HG03103 (cell line): ENCODE data around the gene TPSD1.
"Not testable (repeated sequence)": the region's sequence is repeated elsewhere in the genome, so short reads cannot be mapped to it uniquely, and the experiment has no call there.

ENCODE experiments used
- ATAC-seq: cut with Tn5 transposase; IDR thresholded peaks from one replicate; pipeline ENCODE4 v1.9.1; 2021; ENCODE audit warnings: low read depth; ENCODE audit not compliant: unreplicated experiment

The TPSD1 gene

DNA sequence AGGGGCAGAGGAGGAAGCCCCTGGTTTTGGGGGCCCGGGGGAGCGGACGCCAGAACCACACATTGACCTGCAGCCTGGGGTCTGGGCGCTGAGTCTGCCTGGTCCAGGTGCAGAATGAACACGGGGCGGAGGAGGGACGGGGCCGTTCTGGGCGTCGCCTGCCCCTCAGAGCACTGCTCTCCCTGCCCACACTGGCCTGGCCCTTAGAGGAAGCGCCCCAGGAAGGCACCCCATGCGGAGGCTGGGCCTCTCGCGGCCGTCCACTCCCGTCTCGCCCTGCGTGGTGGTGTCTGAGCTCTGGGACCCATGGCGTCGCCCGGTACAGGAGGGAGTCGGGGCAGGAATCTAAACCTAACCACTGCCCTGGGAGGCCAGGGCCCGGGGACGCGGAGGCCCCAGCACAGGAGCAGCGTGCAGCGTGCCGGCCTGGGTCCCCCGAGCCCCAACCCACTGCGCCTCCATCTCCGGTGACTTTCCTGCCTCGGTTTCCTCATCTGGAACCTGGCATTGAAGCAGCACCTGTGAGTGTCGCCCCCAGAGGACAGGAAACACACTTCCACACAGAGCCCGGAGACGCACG, 4.3 kb downstream of the TPSD1 start:
- ATAC-seq = no peak

DNA sequence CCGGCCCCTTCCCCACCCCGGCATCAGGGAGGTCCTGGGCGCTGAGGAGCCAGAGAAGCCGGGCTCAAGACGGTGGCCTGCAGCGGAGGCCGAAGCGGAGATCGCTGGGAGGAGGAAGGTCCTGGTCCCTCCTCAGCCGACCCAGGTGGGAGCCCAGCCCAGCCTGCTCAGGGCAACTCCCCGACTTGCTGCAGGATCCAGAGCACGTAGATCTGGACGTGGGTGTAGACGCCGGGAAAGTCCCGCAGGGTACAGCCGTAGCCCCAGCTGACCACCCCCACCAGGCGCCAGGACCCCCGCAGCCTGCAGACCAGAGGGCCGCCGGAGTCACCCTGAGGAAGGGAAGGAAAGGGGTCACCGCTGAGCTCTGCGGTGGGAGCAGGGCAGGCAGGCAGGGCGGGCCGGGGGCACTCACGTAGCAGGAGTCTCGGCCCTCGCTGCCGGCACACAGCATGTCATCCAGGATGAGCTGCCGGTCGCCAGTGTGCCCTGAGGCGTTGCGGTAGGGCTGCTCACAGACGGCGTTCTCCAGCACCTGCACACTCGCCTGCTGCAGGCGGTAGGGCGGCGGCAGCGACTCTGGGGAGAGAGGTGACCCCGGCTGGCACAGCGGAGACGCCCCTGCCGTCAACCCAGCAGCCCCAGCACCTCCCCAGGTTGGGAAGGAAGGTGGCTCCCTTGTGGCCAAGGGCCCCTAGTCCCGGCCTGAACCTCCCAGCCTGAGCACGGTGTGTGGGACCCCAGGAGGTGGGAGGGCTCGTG, 5.4 kb downstream of the TPSD1 start:
- no peak for ATAC-seq

DNA sequence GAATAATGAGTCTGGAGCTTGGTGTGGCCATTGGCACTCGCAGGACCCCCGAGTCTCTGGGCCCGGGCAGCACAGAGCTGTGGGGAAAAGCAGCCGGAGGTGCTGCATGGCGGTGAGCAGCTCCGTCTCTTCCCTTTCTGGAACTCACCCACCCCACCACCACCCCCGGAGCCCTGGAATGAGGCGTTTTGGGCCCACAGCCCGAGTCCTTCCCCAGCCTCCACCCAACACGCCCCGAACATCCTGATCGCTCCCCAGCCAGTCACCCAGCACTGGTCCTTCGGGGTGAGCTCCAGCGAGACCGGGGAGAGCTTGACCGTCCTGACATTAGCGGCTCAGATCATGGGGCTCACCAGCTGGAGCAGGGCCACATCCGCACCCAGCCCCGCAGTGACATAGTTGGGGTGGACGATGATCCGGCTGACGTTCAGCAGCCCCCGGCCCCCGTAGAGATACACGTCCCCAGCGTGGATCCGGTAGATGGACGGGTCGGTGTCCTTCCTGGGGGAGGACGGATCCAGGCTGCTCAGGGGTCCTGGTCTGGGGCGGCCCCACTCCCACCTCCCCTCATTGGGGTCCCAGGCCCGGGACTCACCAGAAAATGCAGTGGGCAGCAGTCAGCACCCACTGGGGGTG, 6.5 kb downstream of the TPSD1 start:
- no peak for ATAC-seq

DNA sequence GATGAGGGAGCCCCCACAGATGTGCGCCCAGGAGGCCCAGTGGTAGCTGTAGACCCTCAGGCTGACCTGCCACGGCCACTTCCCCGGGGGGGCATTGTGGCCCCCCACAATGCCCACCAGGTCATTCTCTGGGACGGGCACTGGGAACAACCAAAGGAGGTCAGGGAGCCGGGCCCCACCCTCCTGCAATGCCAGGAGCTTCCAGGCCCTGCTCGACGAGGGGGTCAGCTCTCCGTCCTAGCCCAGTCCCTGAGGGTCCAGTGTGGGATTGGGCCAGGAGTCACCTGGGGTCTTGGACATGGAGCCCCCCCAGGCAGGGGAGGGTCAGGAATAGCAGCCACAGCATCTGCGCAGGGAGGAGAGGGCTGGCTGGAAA, 7.0 kb downstream of the TPSD1 start:
- ATAC-seq = no peak

DNA sequence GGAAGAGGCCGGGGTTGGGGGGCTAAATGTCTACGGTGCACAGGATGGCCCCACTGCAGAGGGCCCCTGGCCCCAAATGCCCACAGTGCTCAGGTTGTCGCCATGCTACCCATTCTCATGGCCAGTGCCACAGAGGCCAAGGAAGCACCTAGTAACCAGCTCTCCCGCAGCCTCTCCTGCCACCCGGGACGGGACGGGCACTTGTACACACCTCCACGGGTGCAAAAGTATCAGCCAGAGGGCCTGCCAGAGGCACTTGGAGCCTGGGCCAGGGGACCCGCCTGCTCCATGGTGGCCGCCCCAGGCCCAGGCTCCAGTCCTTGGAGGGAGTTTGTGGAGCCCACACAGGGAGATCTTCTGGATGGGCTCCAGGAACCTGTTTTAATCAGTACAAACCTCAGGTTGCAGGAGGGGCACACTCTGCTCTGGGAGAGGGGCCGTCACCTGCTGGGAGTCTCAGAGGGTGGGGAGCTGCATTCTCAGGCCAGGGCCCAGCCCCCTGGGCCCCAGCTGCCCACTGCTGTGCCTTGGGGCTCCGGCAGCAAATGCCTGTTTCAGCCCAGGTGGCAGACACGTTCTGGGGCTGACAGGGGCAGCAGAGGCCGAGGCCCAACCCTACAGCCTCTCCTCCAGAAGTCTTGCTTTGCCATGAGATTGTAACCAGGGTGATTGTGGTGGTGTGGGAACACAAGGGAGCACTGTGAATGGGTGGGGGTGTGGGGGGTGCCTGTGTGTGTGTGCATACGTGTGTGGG, 7.9 kb downstream of the TPSD1 start:
- no peak for ATAC-seq

DNA sequence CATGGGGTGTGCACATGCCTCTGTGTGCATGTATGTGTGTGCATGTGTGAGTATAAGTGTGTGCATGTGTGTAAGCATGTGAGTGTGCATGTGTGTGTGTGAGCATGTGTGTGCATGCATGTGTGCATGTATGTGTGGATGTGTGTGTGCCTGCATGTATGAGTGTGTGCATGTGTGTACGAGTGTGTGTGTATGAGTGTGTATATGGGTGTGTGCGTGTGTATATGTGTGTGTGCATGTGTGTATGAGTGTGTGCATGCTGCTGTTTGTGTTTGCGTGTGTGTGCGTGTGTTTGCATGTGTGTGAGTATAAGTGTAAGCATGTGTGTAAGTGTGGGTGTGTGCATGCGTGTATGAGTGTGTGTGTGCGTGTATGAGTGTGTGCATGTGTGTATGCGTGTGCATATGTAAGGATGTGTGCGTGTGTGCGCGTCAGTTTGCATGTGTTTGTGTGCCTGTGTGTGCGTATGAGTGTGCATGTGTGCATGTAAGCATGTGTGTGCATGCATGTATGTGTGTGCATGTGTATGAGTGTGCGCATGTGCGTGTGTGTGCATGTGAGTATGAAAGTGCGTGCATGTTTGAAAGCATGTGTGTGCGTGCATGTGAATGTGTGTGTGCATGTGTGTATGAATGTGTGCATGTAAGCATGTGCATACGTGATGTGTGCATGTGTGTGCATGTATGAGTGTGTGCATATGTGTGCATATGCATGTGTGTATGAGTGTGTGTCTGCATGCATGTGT, 8.6 kb downstream of the TPSD1 start:
- no peak for ATAC-seq

DNA sequence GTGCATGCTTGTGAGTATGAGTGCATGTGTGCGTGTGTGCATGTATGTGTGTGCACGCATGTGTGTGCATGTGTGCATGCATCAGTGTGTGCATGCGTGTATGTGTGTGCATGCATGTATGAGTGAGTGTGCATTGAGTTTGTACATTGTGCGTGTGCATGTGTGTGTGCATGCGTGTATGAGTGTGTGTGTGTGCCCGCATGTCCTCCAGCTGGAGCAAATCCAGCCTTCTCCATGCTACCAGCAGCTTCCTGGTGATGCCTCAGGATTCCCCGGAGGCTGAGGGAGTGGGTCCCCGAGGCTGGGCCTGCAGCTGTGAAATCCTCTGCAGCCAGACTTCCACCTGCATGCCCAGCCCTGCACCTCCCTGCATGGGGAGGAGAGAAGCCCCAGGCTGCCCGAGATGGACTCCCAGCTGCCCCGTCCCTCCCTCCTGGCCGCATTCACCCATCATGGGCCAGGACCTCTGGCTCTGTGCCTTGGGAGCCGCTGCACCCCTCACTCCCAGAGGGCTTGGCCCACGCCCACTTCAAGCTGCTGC, 9.3 kb downstream of the TPSD1 start:
- no peak for ATAC-seq

DNA sequence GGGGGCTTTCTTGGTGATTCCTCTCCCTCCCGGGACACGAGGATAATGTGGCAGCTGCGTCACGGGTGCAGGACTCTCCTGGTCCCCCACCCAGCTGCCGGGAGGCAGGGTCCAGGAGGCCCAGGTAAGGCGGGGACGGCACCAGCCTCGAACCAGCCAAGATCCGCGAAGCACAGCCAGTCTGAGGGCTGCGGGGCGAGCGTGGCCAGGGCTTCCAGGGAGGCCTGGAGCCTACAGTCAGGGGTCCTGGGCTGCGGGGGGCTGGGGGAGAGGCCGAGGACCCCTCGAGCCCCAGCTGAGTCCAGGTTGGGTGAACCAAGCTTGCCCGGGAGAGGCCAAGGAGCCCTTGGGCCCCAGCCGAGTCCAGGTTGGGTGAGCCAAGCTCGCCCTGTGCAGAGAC, 10.0 kb downstream of the TPSD1 start:
- ATAC-seq = no peak

DNA sequence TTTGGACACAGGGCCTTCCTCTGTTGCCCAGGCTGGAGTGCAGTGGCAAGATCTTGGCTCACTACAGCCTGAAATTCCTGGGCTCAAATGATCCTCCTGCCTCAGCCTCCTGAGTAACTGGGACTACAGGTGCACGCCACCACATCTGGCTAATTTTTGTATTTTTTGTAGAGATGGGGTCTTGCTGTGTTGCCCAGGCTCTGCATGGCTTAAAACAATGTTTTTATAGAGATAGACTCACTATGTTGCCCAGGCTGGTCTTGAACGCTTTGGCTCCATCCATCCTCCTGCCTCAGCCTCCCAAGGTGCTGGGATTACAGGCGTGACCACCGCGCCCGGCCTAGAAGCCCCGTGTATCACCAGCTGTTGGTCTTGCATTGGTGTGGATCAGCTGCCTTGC, 13.5 kb downstream of the TPSD1 start:
- ATAC-seq = not testable (repeated sequence)

DNA sequence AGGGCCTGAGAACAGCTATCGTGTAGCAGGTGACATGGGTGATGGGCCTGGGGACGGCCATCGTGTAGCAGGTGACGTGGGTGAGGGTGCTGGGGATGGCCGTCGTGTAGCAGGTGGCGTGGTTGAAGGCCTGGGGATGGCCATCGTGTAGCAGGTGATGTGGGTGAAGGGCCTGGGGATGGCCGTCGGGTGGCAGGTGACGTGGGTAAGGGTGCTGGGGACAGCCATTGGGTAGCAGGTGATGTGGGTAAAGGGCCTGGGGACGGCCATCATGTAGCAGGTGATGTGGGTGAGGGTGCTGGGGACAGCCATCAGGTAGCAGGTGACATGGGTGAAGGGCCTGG, 15.5 kb downstream of the TPSD1 start:
- no peak for ATAC-seq

DNA sequence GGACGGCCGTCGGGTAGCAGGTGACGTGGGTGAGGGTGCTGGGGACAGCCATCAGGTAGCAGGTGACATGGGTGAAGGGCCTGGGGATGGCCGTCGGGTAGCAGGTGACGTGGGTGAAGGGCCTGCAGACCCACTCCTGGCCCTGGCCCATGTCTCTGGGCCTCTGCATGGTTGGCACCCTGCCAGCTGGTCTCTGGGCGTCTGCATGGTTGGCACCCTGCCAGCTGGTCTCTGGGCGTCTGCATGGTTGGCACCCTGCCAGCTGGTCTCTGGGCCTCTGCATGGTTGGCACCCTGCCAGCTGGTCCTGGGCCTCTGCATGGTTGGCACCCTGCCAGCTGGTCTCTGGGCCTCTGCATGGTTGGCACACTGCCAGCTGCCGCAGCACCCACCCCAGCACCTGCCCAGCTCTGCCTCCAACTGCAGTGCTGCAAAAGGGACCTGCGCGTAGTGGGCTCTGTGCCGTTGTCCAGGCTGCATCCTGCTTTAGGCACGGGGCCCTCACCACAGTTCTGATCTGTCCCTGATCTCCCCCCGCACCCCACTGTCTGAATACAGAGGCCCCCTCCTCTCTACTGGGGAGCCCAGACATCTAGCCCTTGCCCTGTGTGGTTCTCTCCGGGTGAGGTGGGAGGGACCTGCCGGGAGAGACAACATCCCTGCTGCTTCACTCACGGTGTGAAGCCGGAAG, 16.0 kb downstream of the TPSD1 start:
- not testable (repeated sequence) for ATAC-seq

DNA sequence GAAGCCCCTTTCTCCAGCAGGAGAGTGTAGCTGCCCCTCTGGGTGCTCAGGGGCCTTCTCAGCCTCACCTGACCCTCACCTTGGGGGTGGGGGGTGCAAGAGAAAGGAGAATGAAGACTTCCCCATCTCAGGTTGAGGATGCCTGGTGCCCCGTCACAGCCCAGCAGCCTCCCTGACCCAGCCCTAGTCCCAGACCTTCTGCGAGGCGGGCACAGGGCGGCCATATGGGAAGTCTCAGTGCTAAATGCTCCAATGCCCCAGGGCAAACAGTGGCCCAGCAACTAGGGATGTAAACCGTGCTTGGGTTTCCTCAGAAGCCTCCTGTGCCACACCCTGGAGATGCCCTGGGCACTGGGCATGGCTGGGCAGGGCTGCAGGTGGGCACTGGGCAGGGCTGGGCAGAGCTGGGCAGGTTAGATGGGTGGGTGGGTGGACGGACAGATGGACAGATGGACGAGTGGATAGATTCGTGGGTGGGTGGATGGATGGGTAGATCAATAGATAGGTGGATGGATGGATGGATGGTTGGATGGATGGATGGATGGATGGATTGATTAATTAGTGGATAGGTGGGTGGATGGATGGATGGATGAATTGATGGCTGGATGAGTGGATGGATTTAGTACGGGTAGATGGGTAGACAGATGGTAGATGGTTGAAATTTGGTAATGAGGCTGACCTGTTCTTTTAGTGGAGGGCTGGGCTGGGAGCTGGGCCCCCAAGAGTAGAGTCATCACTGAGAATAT, 16.8 kb downstream of the TPSD1 start:
- ATAC-seq = no peak

DNA sequence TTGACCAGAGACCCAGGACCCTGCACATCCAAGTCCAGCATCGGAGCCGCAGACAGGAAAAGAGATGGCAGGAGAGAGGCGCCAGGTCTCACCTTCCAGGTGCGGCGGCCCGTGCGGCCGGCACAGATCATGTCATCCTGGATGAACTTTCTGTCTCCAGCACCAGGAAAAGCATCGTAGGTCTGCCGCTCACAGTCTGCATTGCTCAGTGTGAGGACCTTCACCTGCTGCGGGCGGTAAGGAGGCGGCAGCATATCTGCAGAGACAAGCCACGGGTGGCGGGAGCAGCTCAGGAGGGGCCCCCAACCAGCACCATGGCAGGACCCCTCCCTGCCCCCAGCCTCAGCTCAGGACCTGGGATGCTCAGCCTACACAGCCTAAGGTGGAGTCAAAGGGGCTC, 17.9 kb downstream of the TPSD1 start:
- ATAC-seq = no peak

DNA sequence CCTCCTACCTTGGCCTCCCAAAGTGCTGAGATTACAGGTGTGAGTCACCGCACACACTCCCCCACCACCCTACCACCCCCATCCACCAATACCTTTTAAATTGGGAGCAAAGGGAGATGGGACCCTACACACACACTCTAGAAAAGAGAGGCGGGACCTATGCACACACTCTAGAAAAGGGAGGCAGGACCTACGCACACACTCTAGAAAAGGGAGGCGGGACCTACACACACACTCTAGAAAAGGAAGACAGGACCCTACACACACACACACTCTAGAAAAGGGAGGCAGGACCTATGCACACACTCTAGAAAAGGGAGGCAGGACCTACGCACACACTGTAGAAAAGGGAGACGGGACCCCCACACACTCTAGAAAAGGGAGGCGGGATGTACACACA, 18.9 kb downstream of the TPSD1 start:
- no peak for ATAC-seq

DNA sequence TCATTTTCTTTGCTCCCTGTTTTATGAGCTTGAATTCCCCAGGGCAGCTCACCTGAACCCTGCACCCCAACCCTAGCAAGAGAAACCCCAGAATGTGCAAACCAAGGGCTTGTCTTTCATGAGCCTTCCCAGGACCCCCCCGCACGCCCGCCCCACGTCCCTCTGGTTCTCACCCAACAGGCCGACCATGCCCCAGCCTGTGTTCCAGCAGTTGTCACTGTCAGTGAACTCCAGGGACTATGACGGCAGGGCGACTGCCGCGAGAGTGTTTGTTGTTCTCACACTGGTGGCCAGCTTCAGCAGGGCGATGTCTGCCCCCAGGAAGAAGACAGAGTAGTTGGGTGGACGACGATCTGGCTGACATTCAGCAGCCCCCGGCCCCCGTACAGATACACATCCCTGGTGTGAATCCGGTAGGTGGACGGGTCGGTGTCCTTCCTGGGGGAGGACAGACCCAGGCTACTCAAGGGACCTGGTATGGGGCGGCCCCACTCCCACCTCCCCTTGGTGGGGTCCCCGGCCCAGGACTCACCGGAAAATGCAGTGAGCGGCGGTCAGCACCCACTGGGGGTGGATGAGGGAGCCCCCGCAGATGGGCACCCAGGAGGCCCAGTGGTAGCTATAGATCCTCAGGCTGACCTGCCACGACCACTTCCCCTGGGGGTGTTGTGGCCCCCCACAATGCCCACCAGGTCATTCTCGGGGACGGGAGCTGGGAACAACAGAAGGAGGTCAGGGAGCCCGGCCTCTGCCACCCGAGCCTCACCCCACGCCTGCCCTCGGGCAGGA, 20.1 kb downstream of the TPSD1 start:
- no peak for ATAC-seq

DNA sequence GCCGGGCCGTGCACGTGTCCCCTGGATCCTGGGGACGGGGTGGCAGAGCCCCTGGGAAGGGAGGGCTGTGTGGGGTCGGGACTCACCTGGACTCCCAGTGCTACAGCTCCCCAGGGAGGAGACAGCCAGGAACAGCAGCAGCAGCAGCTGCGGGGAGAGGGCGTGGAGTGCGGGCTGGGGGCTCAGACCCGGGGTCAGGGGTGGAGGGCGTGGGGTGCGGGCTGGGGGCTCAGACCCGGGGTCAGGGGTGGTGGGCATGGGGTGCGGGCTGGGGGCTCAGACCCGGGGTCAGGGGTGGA, 20.7 kb downstream of the TPSD1 start:
- no peak for ATAC-seq

DNA sequence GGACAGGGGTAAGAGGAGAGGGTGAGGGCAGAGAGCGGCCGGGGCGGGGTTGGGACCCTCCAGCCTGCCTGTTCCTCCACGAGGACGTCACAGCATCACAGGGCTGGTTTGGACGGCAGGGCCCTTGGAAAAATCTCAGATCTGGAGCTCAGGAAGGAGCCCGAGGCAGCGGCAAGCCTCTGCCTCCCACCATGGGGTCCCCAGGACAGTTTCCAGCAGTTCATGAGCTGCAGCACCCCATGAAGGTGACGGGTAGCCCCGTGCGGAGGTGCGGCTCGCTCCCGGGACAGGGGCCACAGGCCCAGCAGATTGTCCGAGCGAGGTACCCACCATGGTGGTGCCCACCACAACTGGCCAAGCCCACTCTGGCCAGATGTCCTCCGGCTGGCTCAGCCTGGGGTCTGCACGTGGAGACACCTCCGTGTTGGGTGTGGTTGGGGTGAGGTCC, 21.3 kb downstream of the TPSD1 start:
- ATAC-seq = no peak

DNA sequence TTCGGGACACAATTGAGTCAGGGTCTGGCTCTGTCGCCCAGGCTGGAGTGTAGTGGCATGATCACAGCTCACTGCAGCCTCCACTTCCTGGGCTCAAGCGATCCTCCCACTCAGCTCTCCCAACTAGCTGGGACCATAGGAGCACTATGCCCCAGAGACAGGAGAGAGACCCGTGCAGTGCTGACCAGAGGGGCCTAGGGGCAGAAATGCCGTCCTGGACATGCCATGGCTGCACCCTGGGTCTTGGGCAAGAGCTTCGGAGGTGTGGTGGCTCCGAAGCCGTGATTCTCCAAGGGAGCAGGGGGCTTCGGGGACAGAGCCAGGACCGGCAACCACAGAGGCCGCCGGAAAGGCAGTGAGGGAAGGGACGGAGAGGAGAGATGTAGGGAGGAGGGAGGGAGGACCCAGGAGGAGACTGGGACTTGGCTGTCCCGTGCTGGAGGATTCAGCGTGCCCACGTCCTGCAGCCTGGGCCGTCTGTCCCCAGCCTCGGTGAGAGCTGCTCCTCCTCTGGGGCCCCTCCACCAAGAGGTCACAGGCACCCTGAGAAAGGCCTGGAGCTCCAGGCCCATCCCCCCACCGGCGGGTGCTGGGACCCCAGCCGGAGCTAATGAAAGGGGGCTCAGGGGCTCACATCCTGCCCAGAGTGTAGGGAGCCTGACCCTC, 21.9 kb downstream of the TPSD1 start:
- no peak for ATAC-seq
